Fibroblast of lung (primary cell): Measurements from ENCODE around the gene PPP2R3B. TPM values are rescaled to one million over a fixed set of nuclear protein-coding genes. Genes with fewer than 3 reads are reported as not detected.
"Not testable (repeated sequence)": the region's sequence is repeated elsewhere in the genome, so short reads cannot be mapped to it uniquely, and the experiment has no call there.

Experiments
- DNase-seq, 2 donors: peaks; one replicate each; pipeline versions ENCODE4 v3.0.0 to v3.0.0-alpha.2; 2010; ENCODE audit warnings: low read depth in 2 of 2
- H2AFZ ChIP-seq: 2 replicates; pipeline ENCODE4 v1.5.1; 2012; ENCODE audit warnings: low read length, control low read depth, inconsistent platforms
- H3K27ac ChIP-seq: 2 replicates; pipeline ENCODE4 v1.5.1; 2011; ENCODE audit warnings: low read length, control low read depth; ENCODE audit not compliant: insufficient read depth
- H3K27me3 ChIP-seq: 2 replicates; pipeline ENCODE4 v1.5.1; 2011; ENCODE audit warnings: mild to moderate bottlenecking, low read length; ENCODE audit not compliant: control insufficient read depth, insufficient read depth
- H3K36me3 ChIP-seq: 2 replicates; pipeline ENCODE4 v1.5.1; 2011; ENCODE audit warnings: low read length; ENCODE audit not compliant: control insufficient read depth, insufficient read depth
- H3K4me1 ChIP-seq: 2 replicates; pipeline ENCODE4 v1.5.1; 2011; ENCODE audit warnings: low read length; ENCODE audit not compliant: control insufficient read depth, insufficient read depth; ENCODE audit errors: extremely low read depth
- H3K4me2 ChIP-seq: 2 replicates; pipeline ENCODE4 v1.5.1; 2011; ENCODE audit warnings: low read length, control low read depth; ENCODE audit not compliant: insufficient read depth; ENCODE audit errors: extremely low read depth
- H3K4me3 ChIP-seq, 4 experiments: fragments of 200-600 bp in 1 of 4; sonication (generic) in 1 of 4; replicated peaks in 1 of 4; 2 replicates each; pipeline ENCODE4 v1.5.1; 2011 to 2016; ENCODE audit warnings: low read length in 4 of 4, low read depth in 3 of 4, mild to moderate bottlenecking in 3 of 4, control low read depth in 2 of 4, inconsistent platforms in 1 of 4, mixed read lengths in 1 of 4; ENCODE audit not compliant: insufficient read depth in 1 of 4; ENCODE audit errors: control extremely low read depth in 1 of 4
- H3K79me2 ChIP-seq: 2 replicates; pipeline ENCODE4 v1.5.1; 2012; ENCODE audit warnings: mild to moderate bottlenecking, low read length, inconsistent platforms; ENCODE audit not compliant: control insufficient read depth, insufficient read depth
- H3K9ac ChIP-seq: 2 replicates; pipeline ENCODE4 v1.5.1; 2011; ENCODE audit warnings: mild to moderate bottlenecking, low read length, control low read depth; ENCODE audit not compliant: insufficient read depth
- H3K9me3 ChIP-seq: 2 replicates; pipeline ENCODE4 v1.5.1; 2012; ENCODE audit warnings: low read depth, low read length; ENCODE audit not compliant: control insufficient read depth, insufficient read depth
- H4K20me1 ChIP-seq: 2 replicates; pipeline ENCODE4 v1.5.1; 2011; ENCODE audit warnings: low read length; ENCODE audit not compliant: control insufficient read depth, insufficient read depth; ENCODE audit errors: extremely low read depth
- EZH2 ChIP-seq: IDR thresholded peaks from 2 replicates; pipeline ENCODE4 v1.5.1; 2012; ENCODE audit warnings: low read length, control low read depth, mild to moderate bottlenecking; ENCODE audit errors: missing control alignments
- polyA plus RNA-seq, 2 donors: library from polyadenylated mRNA; depleted of rRNA in 1 of 2; stranded (reverse) in 1 of 2; unstranded in 1 of 2; fragments of >200 nt; gene quantifications; 2 replicates each; pipeline ENCODE4 v1.2.1, GENCODE V29; 2011 to 2012; ENCODE audit warnings: missing spikeins in 1 of 2
- total RNA-seq: library from RNA; depleted of rRNA; stranded (reverse); fragments of >200 nt; gene quantifications from 2 replicates; pipeline ENCODE4 v1.2.1, GENCODE V29; 2014
- TF ChIP-seq, protein P1 (sequence below), 2 donors: IDR thresholded peaks in 1 of 2; conservative IDR thresholded peaks in 1 of 2; 1 replicate in 1 of 2; 2 replicates in 1 of 2; pipeline ENCODE4 v1.5.1; 2011 to 2012; ENCODE audit warnings: low read length in 2 of 2, control low read depth in 1 of 2, inconsistent platforms in 1 of 2, low read depth in 1 of 2, mild to moderate bottlenecking in 1 of 2

The PPP2R3B gene
- total and polyA plus RNA-seq, 2 donors (not counting 1 experiment from before 2014, with no cell fraction given): 3.2 to 14.7 TPM

DNA sequence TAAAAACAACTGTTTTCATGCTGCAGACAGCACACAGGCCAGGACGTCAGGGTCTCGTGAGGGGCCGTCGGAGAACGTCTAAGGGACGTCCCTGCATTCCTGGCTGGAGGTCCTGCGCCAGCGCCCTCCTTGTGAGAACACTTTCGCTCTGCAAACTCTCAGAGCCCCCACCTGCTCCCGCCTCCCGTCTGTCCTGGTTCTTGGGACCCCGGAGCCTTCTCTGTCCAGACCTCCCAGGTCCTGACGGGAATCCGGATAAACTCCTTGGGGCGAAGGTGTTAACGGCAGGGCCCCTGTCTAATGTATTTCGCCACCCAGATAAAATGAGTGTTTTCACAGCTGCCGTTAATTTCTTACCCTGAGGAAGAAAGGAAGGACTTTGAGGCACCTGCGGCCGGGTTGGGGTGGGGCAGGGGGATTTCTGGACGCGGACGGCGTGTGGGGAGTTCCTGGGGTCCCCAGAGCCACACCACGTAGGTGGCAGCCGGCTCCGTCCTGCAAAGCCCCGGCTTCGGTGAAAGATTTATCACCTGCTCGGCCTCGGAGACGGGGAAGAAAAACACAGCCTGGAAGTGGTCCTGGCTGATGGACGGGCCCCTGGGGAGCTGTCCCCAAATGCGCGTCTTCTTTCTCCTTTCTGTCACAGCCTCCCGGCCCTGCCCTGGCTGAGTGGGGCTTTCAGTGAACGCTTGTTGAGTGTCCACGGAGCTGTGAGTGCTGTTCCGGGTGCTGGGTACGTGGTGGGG lies 35.1 kb upstream of the PPP2R3B start:
- TF ChIP-seq EZH2: no peak
- TF ChIP-seq, protein P1, sequence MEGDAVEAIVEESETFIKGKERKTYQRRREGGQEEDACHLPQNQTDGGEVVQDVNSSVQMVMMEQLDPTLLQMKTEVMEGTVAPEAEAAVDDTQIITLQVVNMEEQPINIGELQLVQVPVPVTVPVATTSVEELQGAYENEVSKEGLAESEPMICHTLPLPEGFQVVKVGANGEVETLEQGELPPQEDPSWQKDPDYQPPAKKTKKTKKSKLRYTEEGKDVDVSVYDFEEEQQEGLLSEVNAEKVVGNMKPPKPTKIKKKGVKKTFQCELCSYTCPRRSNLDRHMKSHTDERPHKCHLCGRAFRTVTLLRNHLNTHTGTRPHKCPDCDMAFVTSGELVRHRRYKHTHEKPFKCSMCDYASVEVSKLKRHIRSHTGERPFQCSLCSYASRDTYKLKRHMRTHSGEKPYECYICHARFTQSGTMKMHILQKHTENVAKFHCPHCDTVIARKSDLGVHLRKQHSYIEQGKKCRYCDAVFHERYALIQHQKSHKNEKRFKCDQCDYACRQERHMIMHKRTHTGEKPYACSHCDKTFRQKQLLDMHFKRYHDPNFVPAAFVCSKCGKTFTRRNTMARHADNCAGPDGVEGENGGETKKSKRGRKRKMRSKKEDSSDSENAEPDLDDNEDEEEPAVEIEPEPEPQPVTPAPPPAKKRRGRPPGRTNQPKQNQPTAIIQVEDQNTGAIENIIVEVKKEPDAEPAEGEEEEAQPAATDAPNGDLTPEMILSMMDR (conservative IDR thresholded peaks at IDR 0.05 in 1 of 2, IDR thresholded peaks at IDR 0.05 in 1 of 2; ENCODE audit: low read depth in 1 of 2, low read length in 2 of 2): no peak
- no peak overlapping the region for H3K9ac ChIP-seq
- H3K4me2 ChIP-seq: no peak overlapping the region
- no peaks in the 10 kb centered on the region for H3K4me1 ChIP-seq
- H3K9me3 ChIP-seq: no peaks in the 10 kb centered on the region
- no peak overlapping the region for H3K4me3 ChIP-seq
- no peaks in the 10 kb centered on the region for H3K27me3 ChIP-seq
- H3K36me3 ChIP-seq: no peaks in the 10 kb centered on the region
- H2AFZ ChIP-seq: no peak overlapping the region
- no peak overlapping the region for H3K27ac ChIP-seq
- H3K79me2 ChIP-seq: no peaks in the 10 kb centered on the region
- no peaks in the 10 kb centered on the region for H4K20me1 ChIP-seq
- DNase-seq: no peak

DNA sequence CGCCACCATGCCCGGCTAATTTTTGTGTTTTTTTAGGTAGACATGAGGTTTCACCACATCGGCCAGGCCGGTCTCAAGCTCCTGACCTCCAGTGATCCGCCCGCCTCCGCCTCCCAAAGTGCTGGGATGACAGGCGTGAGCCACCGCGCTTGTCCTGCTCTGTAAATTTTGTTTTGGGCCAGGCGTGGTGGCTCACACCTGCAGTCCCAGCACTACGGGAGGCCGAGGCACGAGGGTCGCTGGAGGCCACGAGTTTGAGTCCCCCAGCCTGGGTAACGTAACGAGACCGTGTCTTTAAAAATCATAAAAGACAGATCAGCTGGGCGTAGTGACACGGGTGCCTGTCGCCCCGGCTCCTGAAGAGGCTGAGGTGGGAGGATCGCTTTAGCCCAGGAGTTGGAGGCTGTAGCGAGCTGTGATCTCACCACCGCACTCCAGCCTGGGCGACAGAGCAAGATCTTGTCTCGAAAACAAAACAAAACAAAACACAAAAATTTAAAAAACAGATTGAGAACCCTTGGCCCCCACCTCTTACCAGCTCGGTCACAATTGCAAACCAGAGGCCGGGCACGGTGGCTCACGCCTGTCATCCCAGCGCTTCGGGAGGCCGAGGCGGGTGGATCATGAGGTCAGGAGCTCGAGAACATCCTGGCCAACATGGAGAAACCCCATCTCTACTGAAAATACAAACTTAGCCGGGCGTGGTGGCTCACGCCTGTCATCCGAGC lies 34.0 kb upstream of the PPP2R3B start:
- DNase-seq: no peak
- no peaks in the 10 kb centered on the region for H3K4me1 ChIP-seq
- no peak overlapping the region for H3K4me3 ChIP-seq
- H2AFZ ChIP-seq: no peak overlapping the region
- H3K9me3 ChIP-seq: no peaks in the 10 kb centered on the region
- H3K79me2 ChIP-seq: no peaks in the 10 kb centered on the region
- no peaks in the 10 kb centered on the region for H3K27me3 ChIP-seq
- no peak overlapping the region for H3K9ac ChIP-seq
- no peaks in the 10 kb centered on the region for H3K36me3 ChIP-seq
- no peak overlapping the region for H3K27ac ChIP-seq
- TF ChIP-seq, protein P1 (conservative IDR thresholded peaks at IDR 0.05 in 1 of 2, IDR thresholded peaks at IDR 0.05 in 1 of 2; ENCODE audit: low read depth in 1 of 2, low read length in 2 of 2): no peak
- no peak for TF ChIP-seq EZH2
- no peaks in the 10 kb centered on the region for H4K20me1 ChIP-seq
- no peak overlapping the region for H3K4me2 ChIP-seq

DNA sequence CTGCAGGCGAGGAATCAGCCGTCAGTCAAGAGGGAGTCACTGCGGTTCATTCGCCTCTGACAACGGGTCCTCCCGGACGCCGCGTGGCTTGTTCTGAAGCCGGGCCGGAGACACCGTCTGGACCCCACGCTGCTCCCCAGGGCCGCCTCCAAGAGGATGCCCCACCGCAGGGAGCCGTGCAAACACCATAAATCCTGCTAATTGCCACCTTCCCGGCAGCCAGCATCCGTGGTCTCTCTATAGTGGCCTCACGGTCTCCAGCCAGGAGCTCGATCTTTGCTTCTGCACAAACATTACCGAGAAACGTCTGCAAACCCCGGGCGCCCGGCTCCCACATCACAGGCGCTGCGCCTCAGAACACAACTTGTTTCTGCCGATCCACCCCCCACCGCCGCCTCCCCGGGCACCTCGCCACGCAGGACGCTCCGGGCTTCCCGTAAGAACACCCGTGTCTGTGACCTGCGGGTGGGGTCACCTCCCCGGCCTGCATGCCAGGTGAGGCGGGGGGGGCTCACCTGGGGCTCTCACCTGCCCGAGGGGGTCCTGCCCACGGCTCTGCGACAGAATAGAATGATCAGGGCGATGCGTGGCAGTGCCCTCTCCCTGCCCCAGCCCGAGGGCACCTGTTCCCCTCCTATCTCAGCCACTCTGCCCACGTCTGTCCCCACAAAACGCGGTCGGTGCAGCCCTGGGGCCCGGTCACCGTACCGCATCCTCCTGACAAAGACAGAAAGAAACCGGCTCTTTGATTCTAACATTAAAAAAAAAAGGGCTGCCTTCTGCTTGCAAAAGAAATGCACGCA lies 32.4 kb upstream of the PPP2R3B start:
- no peak for DNase-seq

GRCh38 chrX:415498-415897 lies 28.8 kb upstream of the PPP2R3B start:
- not testable (repeated sequence) for H3K4me2 ChIP-seq, H3K9ac ChIP-seq, DNase-seq, H3K4me1 ChIP-seq, H3K4me3 ChIP-seq, H2AFZ ChIP-seq, H3K36me3 ChIP-seq, H3K79me2 ChIP-seq, H3K27me3 ChIP-seq, H3K27ac ChIP-seq, H4K20me1 ChIP-seq, H3K9me3 ChIP-seq

More for the DNA sequence above, 32.4 kb upstream of the PPP2R3B start:
- Histone ChIP-seq H3K79me2 (no peaks in the 10 kb centered on the region), H3K36me3 (no peaks in the 10 kb centered on the region), H2AFZ (no peak overlapping the region), H3K9me3 (no peaks in the 10 kb centered on the region), H3K4me1 (no peaks in the 10 kb centered on the region), H4K20me1 (no peaks in the 10 kb centered on the region), H3K27ac (no peak overlapping the region), H3K4me2 (no peak overlapping the region), H3K27me3 (no peaks in the 10 kb centered on the region), H3K4me3 (no peak overlapping the region), H3K9ac (no peak overlapping the region)
- TF ChIP-seq, protein P1 (conservative IDR thresholded peaks at IDR 0.05 in 1 of 2, IDR thresholded peaks at IDR 0.05 in 1 of 2; ENCODE audit: low read depth in 1 of 2, low read length in 2 of 2): no peak
- no peak for TF ChIP-seq EZH2
